Loucy (cell line): Measurements from ENCODE around the gene SUPT20HL2.

ENCODE experiments used
- H2AFZ ChIP-seq: fragments of 200-600 bp; sonication (generic); 2 replicates; pipeline ENCODE4 v1.6.0; 2016; ENCODE audit warnings: antibody characterized with exemption, mild to moderate bottlenecking, low read length, moderate library complexity
- H3F3A ChIP-seq: fragments of 200-600 bp; 2 replicates; pipeline ENCODE4 v1.6.0; 2016; ENCODE audit warnings: antibody characterized with exemption, low read depth, mild to moderate bottlenecking
- H3K27me3 ChIP-seq: fragments of 200-600 bp; sonication (generic); 2 replicates; pipeline ENCODE4 v1.6.1; 2014; ENCODE audit warnings: low read length, mild to moderate bottlenecking; ENCODE audit not compliant: insufficient read depth, poor library complexity, severe bottlenecking
- H3K36me3 ChIP-seq: fragments of 200-600 bp; sonication (generic); 2 replicates; pipeline ENCODE4 v1.6.1; 2016; ENCODE audit warnings: low read length; ENCODE audit not compliant: insufficient read depth
- H3K4me1 ChIP-seq: fragments of 200-600 bp; sonication (generic); 2 replicates; pipeline ENCODE4 v1.5.1; 2014; ENCODE audit warnings: low read length, mild to moderate bottlenecking; ENCODE audit not compliant: insufficient read depth, poor library complexity, severe bottlenecking
- H3K4me2 ChIP-seq: fragments of 200-600 bp; sonication (generic); 2 replicates; pipeline ENCODE4 v1.6.0; 2014; ENCODE audit warnings: antibody characterized with exemption, low read length, low read depth, mild to moderate bottlenecking; ENCODE audit not compliant: poor library complexity, severe bottlenecking
- H3K4me3 ChIP-seq: fragments of 200-600 bp; sonication (generic); 2 replicates; pipeline ENCODE4 v1.5.1; 2014; ENCODE audit warnings: low read length, mild to moderate bottlenecking, mixed read lengths; ENCODE audit not compliant: poor library complexity, severe bottlenecking
- H3K79me2 ChIP-seq: fragments of 200-600 bp; sonication (generic); 2 replicates; pipeline ENCODE4 v1.6.1; 2014; ENCODE audit warnings: low read length; ENCODE audit not compliant: insufficient read depth
- H3K9ac ChIP-seq: fragments of 200-600 bp; sonication (generic); 2 replicates; pipeline ENCODE4 v1.6.0; 2014; ENCODE audit warnings: mild to moderate bottlenecking, low read depth, low read length, moderate library complexity; ENCODE audit not compliant: poor library complexity, severe bottlenecking
- H3K9me2 ChIP-seq: fragments of 200-600 bp; sonication (generic); replicated peaks from 2 replicates; pipeline ENCODE4 v1.6.1; 2016; ENCODE audit warnings: low read depth, low read length, mixed read lengths
- H3K9me3 ChIP-seq: fragments of 200-600 bp; sonication (generic); 2 replicates; pipeline ENCODE4 v1.6.1; 2014; ENCODE audit warnings: mild to moderate bottlenecking, antibody characterized with exemption, low read length, low read depth; ENCODE audit not compliant: insufficient read depth
- H4K20me1 ChIP-seq: fragments of 200-600 bp; sonication (generic); 2 replicates; pipeline ENCODE4 v1.6.0; 2014; ENCODE audit warnings: antibody characterized with exemption, low read length, mild to moderate bottlenecking; ENCODE audit not compliant: insufficient read depth, poor library complexity, severe bottlenecking
- CTCF ChIP-seq: fragments of 200-600 bp; sonication (generic); conservative IDR thresholded peaks from 2 replicates; pipeline ENCODE4 v1.5.1; 2014; ENCODE audit warnings: mild to moderate bottlenecking, antibody characterized with exemption, low read length
- EZH2phosphoT487 ChIP-seq: fragments of 200-600 bp; IDR thresholded peaks from 2 replicates; pipeline ENCODE4 v1.6.1; 2018; ENCODE audit warnings: antibody characterized with exemption, mild to moderate bottlenecking, moderate library complexity, borderline replicate concordance

The SUPT20HL2 gene

GRCh38 chrX:24301060-24301459 lies 12.8 kb downstream of the SUPT20HL2 start:
- Histone ChIP-seq H3K9me2 (no peaks in the 10 kb centered on the region), H3K79me2 (no peaks in the 10 kb centered on the region), H3K4me2 (no peak overlapping the region), H3K27me3 (no peaks in the 10 kb centered on the region), H3K9me3 (no peaks in the 10 kb centered on the region), H2AFZ (no peak overlapping the region), H3K9ac (no peak overlapping the region), H3F3A (no peaks in the 10 kb centered on the region), H4K20me1 (no peaks in the 10 kb centered on the region), H3K36me3 (no peaks in the 10 kb centered on the region), H3K4me1 (no peaks in the 10 kb centered on the region), H3K4me3 (no peak overlapping the region)
- TF ChIP-seq EZH2phosphoT487 (no peak), CTCF (no peak)

- Histone ChIP-seq H3K9ac (no peak overlapping the region), H3F3A (no peaks in the 10 kb centered on the region), H3K36me3 (no peaks in the 10 kb centered on the region), H3K79me2 (no peaks in the 10 kb centered on the region), H3K4me3 (no peak overlapping the region), H3K4me2 (no peak overlapping the region), H2AFZ (no peak overlapping the region), H3K27me3 (no peaks in the 10 kb centered on the region), H4K20me1 (no peaks in the 10 kb centered on the region), H3K4me1 (no peaks in the 10 kb centered on the region), H3K9me2 (no peaks in the 10 kb centered on the region), H3K9me3 (no peaks in the 10 kb centered on the region)
- TF ChIP-seq CTCF, result no peak
- TF ChIP-seq EZH2phosphoT487, result no peak
Measured at GRCh38 chrX:24298191-24298590, 15.7 kb downstream of the SUPT20HL2 start.

GRCh38 chrX:24294619-24295018 lies 19.2 kb downstream of the SUPT20HL2 start:
- Histone ChIP-seq H3K4me2 (no peak overlapping the region), H2AFZ (no peak overlapping the region), H3K36me3 (no peaks in the 10 kb centered on the region), H3K27me3 (no peaks in the 10 kb centered on the region), H3F3A (no peaks in the 10 kb centered on the region), H3K4me1 (no peaks in the 10 kb centered on the region), H4K20me1 (no peaks in the 10 kb centered on the region), H3K9ac (no peak overlapping the region), H3K4me3 (no peak overlapping the region), H3K9me2 (no peaks in the 10 kb centered on the region), H3K79me2 (no peaks in the 10 kb centered on the region), H3K9me3 (no peaks in the 10 kb centered on the region)
- TF ChIP-seq CTCF (peak; percentile 32), EZH2phosphoT487 (no peak)
